Retinal pigment epithelial cell (primary cell): ENCODE results near the gene GDF11.
A peak's percentile ranks its signal among the peaks of the same experiment; 100 is the strongest.

Source experiments
- DNase-seq: peaks from one replicate; pipeline ENCODE4 v3.0.0-alpha.2; 2010; ENCODE audit warnings: low read depth
- H3K4me3 ChIP-seq: 2 replicates; pipeline ENCODE4 v1.5.1; 2011; ENCODE audit warnings: mild to moderate bottlenecking, low read length, control low read depth, moderate library complexity
- TF ChIP-seq, protein P1 (sequence below): conservative IDR thresholded peaks from 2 replicates; pipeline ENCODE4 v1.5.1; 2011; ENCODE audit warnings: low read depth, low read length, control low read depth, inconsistent platforms

Gene GDF11

DNA sequence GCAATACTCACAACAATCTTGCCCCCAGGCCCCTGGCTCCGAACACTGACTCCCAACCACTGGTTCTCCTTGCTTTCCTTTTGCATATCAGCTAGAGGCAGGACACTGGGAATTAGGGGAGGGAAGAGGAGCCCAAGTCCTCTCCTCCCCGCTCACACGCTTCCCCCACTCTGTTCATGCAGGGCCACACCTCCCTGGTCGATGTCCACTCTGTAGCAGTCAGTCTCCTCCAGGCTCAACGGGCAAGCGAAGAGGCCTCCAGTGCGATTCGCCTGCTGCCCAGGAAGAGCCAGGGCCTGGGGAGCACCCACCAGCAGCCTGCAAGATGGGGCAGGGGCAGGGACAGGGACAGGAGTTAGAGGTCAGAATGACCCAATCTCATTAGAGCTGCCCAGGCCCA lies 40.1 kb upstream of the GDF11 start:
- H3K4me3 ChIP-seq: no peak overlapping the region
- TF ChIP-seq, protein P1, sequence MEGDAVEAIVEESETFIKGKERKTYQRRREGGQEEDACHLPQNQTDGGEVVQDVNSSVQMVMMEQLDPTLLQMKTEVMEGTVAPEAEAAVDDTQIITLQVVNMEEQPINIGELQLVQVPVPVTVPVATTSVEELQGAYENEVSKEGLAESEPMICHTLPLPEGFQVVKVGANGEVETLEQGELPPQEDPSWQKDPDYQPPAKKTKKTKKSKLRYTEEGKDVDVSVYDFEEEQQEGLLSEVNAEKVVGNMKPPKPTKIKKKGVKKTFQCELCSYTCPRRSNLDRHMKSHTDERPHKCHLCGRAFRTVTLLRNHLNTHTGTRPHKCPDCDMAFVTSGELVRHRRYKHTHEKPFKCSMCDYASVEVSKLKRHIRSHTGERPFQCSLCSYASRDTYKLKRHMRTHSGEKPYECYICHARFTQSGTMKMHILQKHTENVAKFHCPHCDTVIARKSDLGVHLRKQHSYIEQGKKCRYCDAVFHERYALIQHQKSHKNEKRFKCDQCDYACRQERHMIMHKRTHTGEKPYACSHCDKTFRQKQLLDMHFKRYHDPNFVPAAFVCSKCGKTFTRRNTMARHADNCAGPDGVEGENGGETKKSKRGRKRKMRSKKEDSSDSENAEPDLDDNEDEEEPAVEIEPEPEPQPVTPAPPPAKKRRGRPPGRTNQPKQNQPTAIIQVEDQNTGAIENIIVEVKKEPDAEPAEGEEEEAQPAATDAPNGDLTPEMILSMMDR: no peak
- DNase-seq: no peak

DNA sequence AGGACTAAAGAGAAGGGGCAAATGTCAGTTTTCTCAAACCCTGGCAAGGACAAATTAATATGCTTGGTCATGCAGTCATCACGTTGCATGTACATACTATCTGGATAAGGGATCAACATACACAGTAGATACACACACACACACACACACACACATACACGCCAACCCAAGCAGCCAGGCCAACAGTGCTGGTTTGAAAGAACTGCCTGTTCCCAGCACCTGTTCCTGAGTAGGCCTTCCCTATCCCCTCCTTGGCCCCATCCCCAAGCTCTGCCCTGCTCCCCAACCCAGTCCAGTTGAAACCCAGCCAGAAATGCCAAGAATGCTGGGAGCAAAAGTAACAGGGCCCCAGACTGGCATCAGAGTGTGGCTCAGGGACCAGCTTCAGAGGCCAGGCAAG lies 39.6 kb upstream of the GDF11 start:
- TF ChIP-seq, protein P1: no peak
- no peak overlapping the region for H3K4me3 ChIP-seq
- no peak for DNase-seq

DNA sequence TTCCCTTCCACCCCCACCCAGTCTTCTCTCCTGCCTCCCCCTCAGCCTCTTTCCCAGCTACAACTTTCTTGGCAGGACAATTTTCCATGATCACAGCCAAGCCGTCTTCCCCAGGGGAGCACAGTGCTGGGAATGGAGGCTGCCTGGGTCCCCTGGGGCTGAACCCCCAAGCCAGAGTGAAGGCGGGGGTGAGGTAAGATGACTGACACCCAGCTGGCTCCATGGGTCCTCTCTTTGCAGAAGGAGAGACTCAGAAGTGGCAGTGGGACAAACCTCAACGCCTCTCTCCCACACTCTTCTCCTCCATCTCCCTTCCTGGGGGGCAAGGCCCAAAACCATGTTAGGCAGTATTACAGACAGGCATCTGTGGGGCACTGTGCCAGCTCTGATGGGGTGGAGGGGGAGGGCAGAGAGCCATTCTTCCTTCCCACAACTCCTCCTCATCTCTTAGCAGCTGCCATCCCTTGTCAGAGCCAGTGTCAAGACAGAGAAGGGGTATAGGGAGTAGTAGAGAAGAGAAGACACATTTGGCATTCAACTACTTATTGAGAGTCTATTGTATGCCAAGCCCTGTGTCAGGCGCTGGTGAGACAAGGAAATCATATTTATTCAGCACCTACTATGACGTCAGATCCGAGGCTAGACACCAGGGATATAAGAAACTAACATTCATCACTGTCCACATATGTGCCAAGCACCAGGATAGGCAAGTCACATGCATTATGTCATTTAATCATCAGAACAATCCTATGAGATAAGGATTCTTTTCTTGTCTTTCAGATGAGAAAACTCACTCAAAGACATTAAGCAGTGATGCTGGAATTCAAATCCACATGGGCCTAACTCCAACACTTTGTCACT lies 38.8 kb upstream of the GDF11 start:
- no peak overlapping the region for H3K4me3 ChIP-seq
- no peak for DNase-seq
- TF ChIP-seq, protein P1: no peak

DNA sequence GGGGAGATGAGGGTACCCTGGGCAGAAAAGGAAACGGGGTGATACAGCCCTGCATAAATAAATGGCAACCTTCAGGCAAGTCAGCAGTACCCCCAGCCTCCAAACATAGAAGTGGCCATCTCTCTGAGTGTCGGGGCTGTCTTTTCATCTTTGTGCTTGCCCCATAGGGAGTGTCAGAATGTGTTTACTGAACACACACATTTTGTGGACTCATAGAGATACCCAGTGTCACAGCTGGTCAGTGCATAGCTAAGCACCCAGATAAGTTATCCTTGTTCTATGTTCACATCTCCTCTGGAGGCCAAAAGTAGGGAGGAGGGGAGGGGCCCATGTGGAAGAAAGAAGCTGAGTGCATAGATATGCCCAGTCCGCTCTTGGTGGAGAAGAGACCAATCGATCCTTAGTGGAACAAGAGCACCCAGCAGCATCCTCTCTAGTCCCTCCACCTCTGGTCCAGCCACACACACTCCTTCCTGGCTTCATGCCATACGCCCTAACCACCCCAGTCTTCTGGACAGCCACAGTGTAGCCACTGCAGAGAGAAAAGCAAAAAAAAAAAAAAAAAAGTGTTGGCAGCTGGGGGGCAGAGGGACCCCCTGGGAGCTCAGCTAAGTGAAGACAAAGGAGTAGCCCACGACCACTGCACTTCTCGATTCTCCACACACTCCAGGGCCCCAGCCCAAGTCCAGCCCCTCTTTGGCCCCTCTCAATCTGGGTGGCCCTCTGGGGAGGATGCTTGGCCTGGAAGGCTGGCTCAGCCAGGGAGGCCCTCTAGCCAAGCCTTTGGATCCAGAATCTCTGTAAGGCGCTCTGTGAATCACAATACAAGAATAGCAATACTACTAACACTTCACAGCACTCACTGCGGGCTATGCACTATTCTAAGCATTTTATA lies 37.9 kb upstream of the GDF11 start:
- DNase-seq: no peak
- TF ChIP-seq, protein P1: no peak
- H3K4me3 ChIP-seq: peak overlapping the region; percentile 73

DNA sequence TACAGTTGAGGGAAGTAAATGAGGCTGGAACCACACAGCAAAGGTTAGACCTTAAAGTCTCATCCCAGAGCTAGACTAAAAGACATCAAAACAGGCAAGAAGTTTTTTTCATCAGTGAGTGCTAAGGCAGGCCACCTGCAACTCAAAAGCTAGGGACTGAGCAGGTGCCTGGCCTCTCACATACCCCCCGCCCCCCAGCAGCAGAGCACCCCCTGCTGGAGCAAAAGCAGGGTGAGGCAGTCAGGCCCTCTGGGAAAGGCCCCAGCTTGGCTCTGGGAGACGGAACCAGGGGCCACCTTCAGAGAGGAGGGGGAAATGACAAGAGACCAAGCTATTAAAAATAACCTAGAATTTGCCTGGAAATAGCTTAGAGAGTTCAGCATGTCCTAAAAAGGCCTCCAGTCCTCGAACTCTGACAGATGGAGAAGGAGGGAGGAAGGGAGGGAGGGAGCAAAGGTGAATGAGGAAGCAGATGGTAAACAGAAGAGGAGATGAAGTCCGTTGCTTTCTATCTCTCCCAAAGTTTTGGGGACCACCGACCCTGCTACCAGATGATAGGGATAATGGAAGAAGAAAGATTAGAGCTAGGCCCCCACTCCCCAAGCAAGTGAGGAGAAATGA lies 37.0 kb upstream of the GDF11 start:
- peak overlapping the region; percentile 73 for H3K4me3 ChIP-seq
- no peak for DNase-seq
- TF ChIP-seq, protein P1: peak; percentile 68

DNA sequence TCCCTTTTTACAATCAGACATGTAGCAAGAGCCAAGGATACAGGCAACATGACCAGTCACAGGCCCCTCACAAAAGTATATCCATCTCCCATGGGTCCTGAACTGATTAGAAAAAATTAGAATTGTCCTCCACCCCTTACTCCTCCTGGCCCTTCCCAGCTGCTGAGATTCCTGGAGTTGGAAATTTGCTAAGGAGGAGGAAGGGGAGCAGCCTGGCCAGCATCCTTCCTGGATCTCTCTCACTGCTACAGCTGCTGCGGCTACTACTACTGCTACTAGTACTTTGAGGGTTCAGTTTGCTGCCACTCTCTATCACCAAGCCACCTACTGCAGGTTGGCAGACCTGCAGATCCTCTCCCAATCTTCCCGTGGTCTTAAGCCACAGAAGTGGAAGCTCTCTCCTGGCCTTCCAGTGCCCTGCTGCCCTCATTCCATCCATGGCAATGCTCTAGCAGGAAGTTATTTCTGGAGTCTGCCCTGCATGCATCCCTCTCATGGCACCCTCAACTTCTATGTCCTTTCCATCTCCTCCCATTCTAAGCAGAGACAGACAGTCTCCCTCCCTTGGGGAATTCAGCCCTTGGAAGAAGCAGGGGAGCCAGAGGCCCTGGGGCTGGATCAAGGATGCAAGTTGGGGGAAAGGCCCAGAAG lies 36.2 kb upstream of the GDF11 start:
- TF ChIP-seq, protein P1: no peak
- no peak for DNase-seq
- H3K4me3 ChIP-seq: peak overlapping the region; percentile 73
